ENCODE measurements around the gene ARMC2.

DNA sequence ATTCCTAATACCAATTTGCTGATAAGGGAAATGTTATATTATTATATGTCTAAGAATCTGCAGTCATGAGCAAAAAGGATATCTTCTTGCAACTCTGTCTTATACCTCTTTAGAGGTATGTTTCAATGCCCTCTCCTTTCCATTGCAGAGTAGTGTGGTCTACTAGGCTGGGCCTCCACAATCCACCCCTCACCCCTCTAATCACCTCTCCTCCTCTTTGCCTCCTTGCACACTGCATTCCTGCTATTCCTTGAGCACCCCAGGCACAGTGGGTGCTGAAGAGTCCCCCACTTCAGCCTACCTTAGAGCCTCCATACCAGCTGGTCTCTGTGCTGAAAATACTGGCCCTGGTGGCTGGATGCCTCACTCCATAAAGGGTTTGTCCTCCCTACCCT, 26.9 kb downstream of the ARMC2 start:
- TF ChIP-seq, protein P1, sequence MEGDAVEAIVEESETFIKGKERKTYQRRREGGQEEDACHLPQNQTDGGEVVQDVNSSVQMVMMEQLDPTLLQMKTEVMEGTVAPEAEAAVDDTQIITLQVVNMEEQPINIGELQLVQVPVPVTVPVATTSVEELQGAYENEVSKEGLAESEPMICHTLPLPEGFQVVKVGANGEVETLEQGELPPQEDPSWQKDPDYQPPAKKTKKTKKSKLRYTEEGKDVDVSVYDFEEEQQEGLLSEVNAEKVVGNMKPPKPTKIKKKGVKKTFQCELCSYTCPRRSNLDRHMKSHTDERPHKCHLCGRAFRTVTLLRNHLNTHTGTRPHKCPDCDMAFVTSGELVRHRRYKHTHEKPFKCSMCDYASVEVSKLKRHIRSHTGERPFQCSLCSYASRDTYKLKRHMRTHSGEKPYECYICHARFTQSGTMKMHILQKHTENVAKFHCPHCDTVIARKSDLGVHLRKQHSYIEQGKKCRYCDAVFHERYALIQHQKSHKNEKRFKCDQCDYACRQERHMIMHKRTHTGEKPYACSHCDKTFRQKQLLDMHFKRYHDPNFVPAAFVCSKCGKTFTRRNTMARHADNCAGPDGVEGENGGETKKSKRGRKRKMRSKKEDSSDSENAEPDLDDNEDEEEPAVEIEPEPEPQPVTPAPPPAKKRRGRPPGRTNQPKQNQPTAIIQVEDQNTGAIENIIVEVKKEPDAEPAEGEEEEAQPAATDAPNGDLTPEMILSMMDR (IDR thresholded peaks at IDR 0.05) = no peak
- TF ChIP-seq EZH2 (IDR thresholded peaks at IDR 0.05; ENCODE audit: borderline replicate concordance, insufficient read depth, low read depth, low read length, poor library complexity, severe bottlenecking) = no peak

Measured in B cell (primary cell).